HepG2 (cell line): ENCODE results near the gene SRP68. TPM values are rescaled to one million over a fixed set of nuclear protein-coding genes. Genes with fewer than 3 reads are reported as not detected.
A peak's percentile ranks its signal among the peaks of the same experiment; 100 is the strongest.

Experiments
- ISL2 ChIP-seq: sonication (generic); formaldehyde crosslinking; IDR thresholded peaks from 2 replicates; pipeline ENCODE4 v1.5.0; 2020; ENCODE audit warnings: missing genetic modification reagents
- MYNN ChIP-seq: sonication (generic); formaldehyde crosslinking; IDR thresholded peaks from 2 replicates; pipeline ENCODE4 v1.4.0; 2020; ENCODE audit warnings: mild to moderate bottlenecking, low read depth, missing genetic modification reagents
- NFKB2 ChIP-seq: sonication (generic); formaldehyde crosslinking; IDR thresholded peaks from 2 replicates; pipeline ENCODE4 v1.4.0; 2020; ENCODE audit warnings: missing genetic modification reagents, borderline replicate concordance
- PAWR ChIP-seq: sonication (generic); formaldehyde crosslinking; IDR thresholded peaks from 2 replicates; pipeline ENCODE4 v1.4.0; 2020; ENCODE audit warnings: missing genetic modification reagents, mild to moderate bottlenecking, borderline replicate concordance
- PPARG ChIP-seq: conservative IDR thresholded peaks from 2 replicates; pipeline ENCODE4 v1.6.1; 2016; ENCODE audit warnings: missing biosample characterization, missing genetic modification reagents
- RAD21 ChIP-seq: fragments of 450-650 bp; formaldehyde crosslinking; IDR thresholded peaks from 2 replicates; pipeline ENCODE4 v1.5.0; 2020; ENCODE audit warnings: mild to moderate bottlenecking
- ZBTB40 ChIP-seq, 2 experiments: fragments of 450-650 bp in 1 of 2; sonication (generic) in 1 of 2; formaldehyde crosslinking in 1 of 2; IDR thresholded peaks; 2 replicates each; pipeline versions ENCODE4 v1.6.1 to v1.8.0; 2016 to 2022; ENCODE audit warnings: antibody characterized with exemption in 1 of 2, mild to moderate bottlenecking in 1 of 2, missing genetic modification reagents in 1 of 2
- ZKSCAN1 ChIP-seq: fragments of 150-350 bp; IDR thresholded peaks from 2 replicates; pipeline ENCODE4 v1.6.1; 2014; ENCODE audit warnings: low read length
- ZNF432 ChIP-seq: sonication (generic); formaldehyde crosslinking; IDR thresholded peaks from 2 replicates; pipeline ENCODE4 v1.5.0; 2020; ENCODE audit warnings: missing genetic modification reagents, mild to moderate bottlenecking, borderline replicate concordance
- ZNF782 ChIP-seq: sonication (generic); formaldehyde crosslinking; IDR thresholded peaks from 2 replicates; pipeline ENCODE4 v1.4.0; 2020; ENCODE audit warnings: missing genetic modification reagents, mild to moderate bottlenecking, borderline replicate concordance
- polyA plus RNA-seq, 8 experiments: library from polyadenylated mRNA; depleted of rRNA in 3 of 8; stranded (reverse) in 7 of 8; unstranded in 1 of 8; fragments of >200 nt; fragmentation: Illumina TruSeq in 4 of 8; extraction: Trizol in 4 of 8; gene quantifications; 2 replicates each; pipeline versions ENCODE4 v1.2.1 to v1.2.3, GENCODE V29; 2011 to 2016; ENCODE audit warnings: low read depth in 4 of 8, missing spikeins in 1 of 8, mixed read lengths in 1 of 8; ENCODE audit not compliant: insufficient read depth in 1 of 8
- total RNA-seq, 5 experiments: library from RNA; depleted of rRNA; stranded (reverse); fragments of >200 nt; fragmentation: Illumina TruSeq; extraction: Trizol; gene quantifications; 2 replicates each; pipeline ENCODE4 v1.2.3, GENCODE V29; 2016; ENCODE audit warnings: low read depth in 1 of 5
- TF ChIP-seq, protein P1 (sequence below): sonication (generic); formaldehyde crosslinking; IDR thresholded peaks from 2 replicates; pipeline ENCODE4 v1.4.0; 2020; ENCODE audit warnings: missing genetic modification reagents
- TF ChIP-seq, protein P2 (sequence below): sonication (generic); formaldehyde crosslinking; IDR thresholded peaks from 2 replicates; pipeline ENCODE4 v1.5.1; 2020; ENCODE audit warnings: mild to moderate bottlenecking, moderate library complexity, missing genetic modification reagents

Gene SRP68
- total and polyA plus RNA-seq, 2 of the 13 experiments (the other 11 are each of a cell fraction or from before 2014, with no cell fraction given) = 39.8 to 74.3 TPM

DNA sequence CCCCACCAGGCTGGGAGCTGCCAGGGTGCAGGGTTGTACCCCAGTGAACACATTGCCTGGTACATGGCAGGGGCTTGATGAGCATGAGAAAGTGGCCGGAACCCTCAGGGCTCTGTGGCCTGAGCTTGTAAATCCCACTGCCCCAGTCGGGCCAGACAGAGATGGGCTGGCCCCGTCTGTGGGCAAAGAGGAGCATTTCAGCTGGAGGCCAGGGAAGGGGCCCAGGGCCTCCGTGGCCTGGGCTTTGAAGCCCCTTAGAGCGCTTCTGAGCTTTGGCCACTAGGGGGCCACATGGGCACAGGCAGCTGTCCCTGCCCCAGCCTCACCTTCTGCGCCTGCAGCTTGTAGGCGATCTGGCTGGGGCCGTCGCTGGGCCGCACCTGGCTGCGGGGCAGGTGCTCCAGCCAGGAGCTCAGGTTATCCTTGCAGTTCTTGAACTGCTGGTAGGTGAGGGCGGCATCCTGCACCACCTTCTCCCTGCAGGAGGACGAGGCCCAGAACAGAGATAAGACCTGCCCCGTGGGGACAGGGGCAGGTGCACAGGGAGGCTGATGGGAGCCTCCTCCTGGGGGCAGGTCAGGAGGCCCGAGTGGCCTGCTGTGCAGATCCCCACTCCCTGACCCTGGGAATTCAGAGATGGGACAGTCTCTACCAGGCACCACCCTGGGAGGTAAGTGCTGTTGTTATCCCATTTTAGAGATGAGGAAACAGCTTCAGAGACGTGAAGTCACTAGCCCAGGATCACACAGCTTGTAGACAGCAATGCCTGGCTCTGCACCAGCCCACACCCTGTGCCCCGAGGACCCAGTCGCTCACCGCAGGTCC, 58.0 kb downstream of the SRP68 start (continued):
- TF ChIP-seq, protein P1, sequence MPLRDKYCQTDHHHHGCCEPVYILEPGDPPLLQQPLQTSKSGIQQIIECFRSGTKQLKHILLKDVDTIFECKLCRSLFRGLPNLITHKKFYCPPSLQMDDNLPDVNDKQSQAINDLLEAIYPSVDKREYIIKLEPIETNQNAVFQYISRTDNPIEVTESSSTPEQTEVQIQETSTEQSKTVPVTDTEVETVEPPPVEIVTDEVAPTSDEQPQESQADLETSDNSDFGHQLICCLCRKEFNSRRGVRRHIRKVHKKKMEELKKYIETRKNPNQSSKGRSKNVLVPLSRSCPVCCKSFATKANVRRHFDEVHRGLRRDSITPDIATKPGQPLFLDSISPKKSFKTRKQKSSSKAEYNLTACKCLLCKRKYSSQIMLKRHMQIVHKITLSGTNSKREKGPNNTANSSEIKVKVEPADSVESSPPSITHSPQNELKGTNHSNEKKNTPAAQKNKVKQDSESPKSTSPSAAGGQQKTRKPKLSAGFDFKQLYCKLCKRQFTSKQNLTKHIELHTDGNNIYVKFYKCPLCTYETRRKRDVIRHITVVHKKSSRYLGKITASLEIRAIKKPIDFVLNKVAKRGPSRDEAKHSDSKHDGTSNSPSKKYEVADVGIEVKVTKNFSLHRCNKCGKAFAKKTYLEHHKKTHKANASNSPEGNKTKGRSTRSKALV (CRISPR knock-in tag) = no peak
- peak; percentile 14; the same call in 1 of the 2 replicates for TF ChIP-seq NFKB2 (CRISPR knock-in tag)
- TF ChIP-seq MYNN (CRISPR knock-in tag) = no peak
- peak; percentile 98 for TF ChIP-seq RAD21
- no peak for TF ChIP-seq ZNF432 (CRISPR knock-in tag)
- TF ChIP-seq ZKSCAN1 = no peak
- no peak for TF ChIP-seq PAWR (CRISPR knock-in tag)
- peak; percentile 62; the same call in 1 of the 2 replicates for TF ChIP-seq ZNF782 (CRISPR knock-in tag)
- TF ChIP-seq PPARG = 0 out of 2 replicates have a peak, but pooled peaks have one; percentile 34
- TF ChIP-seq ZBTB40 (IDR thresholded peaks at IDR 0.05) = no peak
- no peak for TF ChIP-seq ZBTB40 (CRISPR knock-in tag; IDR thresholded peaks at IDR 0.05)
- TF ChIP-seq, protein P2, sequence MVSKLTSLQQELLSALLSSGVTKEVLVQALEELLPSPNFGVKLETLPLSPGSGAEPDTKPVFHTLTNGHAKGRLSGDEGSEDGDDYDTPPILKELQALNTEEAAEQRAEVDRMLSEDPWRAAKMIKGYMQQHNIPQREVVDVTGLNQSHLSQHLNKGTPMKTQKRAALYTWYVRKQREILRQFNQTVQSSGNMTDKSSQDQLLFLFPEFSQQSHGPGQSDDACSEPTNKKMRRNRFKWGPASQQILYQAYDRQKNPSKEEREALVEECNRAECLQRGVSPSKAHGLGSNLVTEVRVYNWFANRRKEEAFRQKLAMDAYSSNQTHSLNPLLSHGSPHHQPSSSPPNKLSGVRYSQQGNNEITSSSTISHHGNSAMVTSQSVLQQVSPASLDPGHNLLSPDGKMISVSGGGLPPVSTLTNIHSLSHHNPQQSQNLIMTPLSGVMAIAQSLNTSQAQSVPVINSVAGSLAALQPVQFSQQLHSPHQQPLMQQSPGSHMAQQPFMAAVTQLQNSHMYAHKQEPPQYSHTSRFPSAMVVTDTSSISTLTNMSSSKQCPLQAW = peak; percentile 89; the same call in 1 of the 2 replicates
- TF ChIP-seq ISL2 (CRISPR knock-in tag) = peak; percentile 24; the same call in 1 of the 2 replicates
